HEK293 (cell line): ENCODE measurements around the gene DDX42.
A peak's percentile ranks its signal among the peaks of the same experiment; 100 is the strongest.

Experiments
- ATF2 ChIP-seq: fragments of 450-650 bp; formaldehyde crosslinking; IDR thresholded peaks from 2 replicates; pipeline ENCODE4 v1.5.1; 2016; ENCODE audit warnings: missing biosample characterization, missing genetic modification characterization, low read depth
- EGR2 ChIP-seq: fragments of 450-650 bp; formaldehyde crosslinking; IDR thresholded peaks from 2 replicates; pipeline ENCODE4 v1.5.1; 2016; ENCODE audit warnings: low read depth, missing biosample characterization, missing genetic modification characterization
- GFI1B ChIP-seq: fragments of 450-650 bp; formaldehyde crosslinking; IDR thresholded peaks from 2 replicates; pipeline ENCODE4 v1.5.1; 2016; ENCODE audit warnings: missing biosample characterization, missing genetic modification characterization
- GLI4 ChIP-seq: fragments of 450-650 bp; formaldehyde crosslinking; IDR thresholded peaks from 2 replicates; pipeline ENCODE4 v1.5.1; 2016; ENCODE audit warnings: missing biosample characterization, missing genetic modification characterization
- PRDM6 ChIP-seq: fragments of 450-650 bp; formaldehyde crosslinking; IDR thresholded peaks from 2 replicates; pipeline ENCODE4 v1.5.1; 2017; ENCODE audit warnings: missing biosample characterization, missing genetic modification characterization
- SCRT2 ChIP-seq: fragments of 450-650 bp; formaldehyde crosslinking; IDR thresholded peaks from 2 replicates; pipeline ENCODE4 v1.5.1; 2016; ENCODE audit warnings: missing biosample characterization, missing genetic modification characterization
- SP3 ChIP-seq: fragments of 450-650 bp; formaldehyde crosslinking; IDR thresholded peaks from 2 replicates; pipeline ENCODE4 v1.5.1; 2016; ENCODE audit warnings: missing biosample characterization, missing genetic modification characterization
- ZBTB17 ChIP-seq: fragments of 450-650 bp; formaldehyde crosslinking; IDR thresholded peaks from 2 replicates; pipeline ENCODE4 v1.5.1; 2016; ENCODE audit warnings: missing biosample characterization, missing genetic modification characterization
- ZBTB21 ChIP-seq: fragments of 450-650 bp; formaldehyde crosslinking; IDR thresholded peaks from 2 replicates; pipeline ENCODE4 v1.5.1; 2017; ENCODE audit warnings: missing biosample characterization, missing genetic modification characterization
- ZBTB8A ChIP-seq: fragments of 450-650 bp; formaldehyde crosslinking; IDR thresholded peaks from 2 replicates; pipeline ENCODE4 v1.5.1; 2016; ENCODE audit warnings: missing biosample characterization, missing genetic modification characterization
- ZFP41 ChIP-seq: fragments of 450-650 bp; formaldehyde crosslinking; IDR thresholded peaks from 2 replicates; pipeline ENCODE4 v1.5.1; 2016; ENCODE audit warnings: missing biosample characterization, missing genetic modification characterization, borderline replicate concordance
- ZNF239 ChIP-seq: fragments of 450-650 bp; formaldehyde crosslinking; IDR thresholded peaks from 2 replicates; pipeline ENCODE4 v1.5.1; 2016; ENCODE audit warnings: missing biosample characterization, missing genetic modification characterization
- ZNF266 ChIP-seq: fragments of 450-650 bp; formaldehyde crosslinking; IDR thresholded peaks from 2 replicates; pipeline ENCODE4 v1.5.1; 2016; ENCODE audit warnings: missing biosample characterization, missing genetic modification characterization, low read depth
- ZNF311 ChIP-seq: fragments of 450-650 bp; formaldehyde crosslinking; IDR thresholded peaks from 2 replicates; pipeline ENCODE4 v1.5.1; 2017; ENCODE audit warnings: missing biosample characterization, missing genetic modification characterization, borderline replicate concordance
- ZNF501 ChIP-seq: fragments of 450-650 bp; formaldehyde crosslinking; IDR thresholded peaks from 2 replicates; pipeline ENCODE4 v1.5.1; 2016; ENCODE audit warnings: missing biosample characterization, missing genetic modification characterization
- ZNF624 ChIP-seq: fragments of 450-650 bp; formaldehyde crosslinking; IDR thresholded peaks from 2 replicates; pipeline ENCODE4 v1.5.1; 2017; ENCODE audit warnings: missing biosample characterization, missing genetic modification characterization
- ZNF629 ChIP-seq: fragments of 450-650 bp; formaldehyde crosslinking; IDR thresholded peaks from 2 replicates; pipeline ENCODE4 v1.5.1; 2017; ENCODE audit warnings: missing biosample characterization, missing genetic modification characterization
- ZNF776 ChIP-seq: fragments of 450-650 bp; formaldehyde crosslinking; IDR thresholded peaks from 2 replicates; pipeline ENCODE4 v1.5.0; 2017; ENCODE audit warnings: missing biosample characterization, missing genetic modification characterization, borderline replicate concordance
- ZSCAN16 ChIP-seq: fragments of 450-650 bp; formaldehyde crosslinking; IDR thresholded peaks from 2 replicates; pipeline ENCODE4 v1.5.1; 2016; ENCODE audit warnings: missing biosample characterization, missing genetic modification characterization
- TF ChIP-seq, protein P1 (sequence below): fragments of 450-650 bp; formaldehyde crosslinking; IDR thresholded peaks from 2 replicates; pipeline ENCODE4 v1.5.0; 2017; ENCODE audit warnings: missing biosample characterization, missing genetic modification characterization, borderline replicate concordance
- TF ChIP-seq, protein P2 (sequence below): fragments of 450-650 bp; formaldehyde crosslinking; IDR thresholded peaks from 2 replicates; pipeline ENCODE4 v1.5.1; 2016; ENCODE audit warnings: missing biosample characterization, missing genetic modification characterization
- TF ChIP-seq, protein P3 (sequence below): fragments of 450-650 bp; formaldehyde crosslinking; IDR thresholded peaks from 2 replicates; pipeline ENCODE4 v1.5.1; 2016; ENCODE audit warnings: missing biosample characterization, missing genetic modification characterization
- TF ChIP-seq, protein P4 (sequence below): fragments of 450-650 bp; formaldehyde crosslinking; IDR thresholded peaks from 2 replicates; pipeline ENCODE4 v1.5.1; 2016; ENCODE audit warnings: missing biosample characterization, missing genetic modification characterization
- TF ChIP-seq, protein P5 (sequence below): fragments of 450-650 bp; formaldehyde crosslinking; IDR thresholded peaks from 2 replicates; pipeline ENCODE4 v1.5.1; 2016; ENCODE audit warnings: missing biosample characterization, missing genetic modification characterization
- TF ChIP-seq, protein P6 (sequence below): fragments of 450-650 bp; formaldehyde crosslinking; IDR thresholded peaks from 2 replicates; pipeline ENCODE4 v1.5.1; 2016; ENCODE audit warnings: missing biosample characterization, missing genetic modification characterization

DDX42 gene

GRCh38 chr17:63842540-63843386 is 68.8 kb downstream of the DDX42 start, which contains the start of gene SMARCD2 (continued):
- TF ChIP-seq PRDM6 (peak; percentile 60; the same call in 1 of the 2 replicates), ZNF239 (tag by site-specific recombination) (peak; percentile 49; the same call in 1 of the 2 replicates), GLI4 (tag by site-specific recombination) (peak; percentile 97), ZNF776 (no peak), ZNF629 (tag by site-specific recombination) (peak; percentile 92), ZNF311 (no peak), ZBTB17 (tag by site-specific recombination) (peak; percentile 92), ZNF501 (tag by site-specific recombination) (peak; percentile 81), ZBTB21 (peak; percentile 85), ZBTB8A (tag by site-specific recombination) (peak; percentile 88), ZNF624 (tag by site-specific recombination) (no peak), GFI1B (tag by site-specific recombination) (peak; percentile 79; the same call in 1 of the 2 replicates), SP3 (tag by site-specific recombination) (peak; percentile 99), ZSCAN16 (no peak), ZFP41 (tag by site-specific recombination) (no peak), ZNF266 (no peak), EGR2 (peak; percentile 63), ATF2 (tag by site-specific recombination) (peak; percentile 52; the same call in 1 of the 2 replicates), SCRT2 (tag by site-specific recombination) (no peak)
- TF ChIP-seq, protein P1, sequence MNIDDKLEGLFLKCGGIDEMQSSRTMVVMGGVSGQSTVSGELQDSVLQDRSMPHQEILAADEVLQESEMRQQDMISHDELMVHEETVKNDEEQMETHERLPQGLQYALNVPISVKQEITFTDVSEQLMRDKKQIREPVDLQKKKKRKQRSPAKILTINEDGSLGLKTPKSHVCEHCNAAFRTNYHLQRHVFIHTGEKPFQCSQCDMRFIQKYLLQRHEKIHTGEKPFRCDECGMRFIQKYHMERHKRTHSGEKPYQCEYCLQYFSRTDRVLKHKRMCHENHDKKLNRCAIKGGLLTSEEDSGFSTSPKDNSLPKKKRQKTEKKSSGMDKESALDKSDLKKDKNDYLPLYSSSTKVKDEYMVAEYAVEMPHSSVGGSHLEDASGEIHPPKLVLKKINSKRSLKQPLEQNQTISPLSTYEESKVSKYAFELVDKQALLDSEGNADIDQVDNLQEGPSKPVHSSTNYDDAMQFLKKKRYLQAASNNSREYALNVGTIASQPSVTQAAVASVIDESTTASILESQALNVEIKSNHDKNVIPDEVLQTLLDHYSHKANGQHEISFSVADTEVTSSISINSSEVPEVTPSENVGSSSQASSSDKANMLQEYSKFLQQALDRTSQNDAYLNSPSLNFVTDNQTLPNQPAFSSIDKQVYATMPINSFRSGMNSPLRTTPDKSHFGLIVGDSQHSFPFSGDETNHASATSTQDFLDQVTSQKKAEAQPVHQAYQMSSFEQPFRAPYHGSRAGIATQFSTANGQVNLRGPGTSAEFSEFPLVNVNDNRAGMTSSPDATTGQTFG (tag by site-specific recombination), result peak; percentile 84; the same call in 1 of the 2 replicates
- TF ChIP-seq, protein P2, sequence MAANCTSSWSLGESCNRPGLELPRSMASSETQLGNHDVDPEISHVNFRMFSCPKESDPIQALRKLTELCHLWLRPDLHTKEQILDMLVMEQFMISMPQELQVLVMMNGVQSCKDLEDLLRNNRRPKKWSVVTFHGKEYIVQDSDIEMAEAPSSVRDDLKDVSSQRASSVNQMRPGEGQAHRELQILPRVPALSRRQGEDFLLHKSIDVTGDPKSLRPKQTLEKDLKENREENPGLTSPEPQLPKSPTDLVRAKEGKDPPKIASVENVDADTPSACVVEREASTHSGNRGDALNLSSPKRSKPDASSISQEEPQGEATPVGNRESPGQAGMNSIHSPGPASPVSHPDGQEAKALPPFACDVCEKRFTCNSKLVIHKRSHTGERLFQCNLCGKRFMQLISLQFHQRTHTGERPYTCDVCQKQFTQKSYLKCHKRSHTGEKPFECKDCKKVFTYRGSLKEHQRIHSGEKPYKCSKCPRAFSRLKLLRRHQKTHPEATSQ, result peak; percentile 98
- TF ChIP-seq, protein P3, sequence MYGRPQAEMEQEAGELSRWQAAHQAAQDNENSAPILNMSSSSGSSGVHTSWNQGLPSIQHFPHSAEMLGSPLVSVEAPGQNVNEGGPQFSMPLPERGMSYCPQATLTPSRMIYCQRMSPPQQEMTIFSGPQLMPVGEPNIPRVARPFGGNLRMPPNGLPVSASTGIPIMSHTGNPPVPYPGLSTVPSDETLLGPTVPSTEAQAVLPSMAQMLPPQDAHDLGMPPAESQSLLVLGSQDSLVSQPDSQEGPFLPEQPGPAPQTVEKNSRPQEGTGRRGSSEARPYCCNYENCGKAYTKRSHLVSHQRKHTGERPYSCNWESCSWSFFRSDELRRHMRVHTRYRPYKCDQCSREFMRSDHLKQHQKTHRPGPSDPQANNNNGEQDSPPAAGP, result peak; percentile 100
- TF ChIP-seq, protein P4, sequence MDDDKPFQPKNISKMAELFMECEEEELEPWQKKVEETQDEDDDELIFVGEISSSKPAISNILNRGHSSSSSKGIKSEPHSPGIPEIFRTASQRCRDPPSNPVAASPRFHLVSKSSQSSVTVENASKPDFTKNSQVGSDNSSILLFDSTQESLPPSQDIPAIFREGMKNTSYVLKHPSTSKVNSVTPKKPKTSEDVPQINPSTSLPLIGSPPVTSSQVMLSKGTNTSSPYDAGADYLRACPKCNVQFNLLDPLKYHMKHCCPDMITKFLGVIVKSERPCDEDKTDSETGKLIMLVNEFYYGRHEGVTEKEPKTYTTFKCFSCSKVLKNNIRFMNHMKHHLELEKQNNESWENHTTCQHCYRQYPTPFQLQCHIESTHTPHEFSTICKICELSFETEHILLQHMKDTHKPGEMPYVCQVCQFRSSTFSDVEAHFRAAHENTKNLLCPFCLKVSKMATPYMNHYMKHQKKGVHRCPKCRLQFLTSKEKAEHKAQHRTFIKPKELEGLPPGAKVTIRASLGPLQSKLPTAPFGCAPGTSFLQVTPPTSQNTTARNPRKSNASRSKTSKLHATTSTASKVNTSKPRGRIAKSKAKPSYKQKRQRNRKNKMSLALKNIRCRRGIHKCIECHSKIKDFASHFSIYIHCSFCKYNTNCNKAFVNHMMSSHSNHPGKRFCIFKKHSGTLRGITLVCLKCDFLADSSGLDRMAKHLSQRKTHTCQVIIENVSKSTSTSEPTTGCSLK, result no peak
- TF ChIP-seq, protein P5, sequence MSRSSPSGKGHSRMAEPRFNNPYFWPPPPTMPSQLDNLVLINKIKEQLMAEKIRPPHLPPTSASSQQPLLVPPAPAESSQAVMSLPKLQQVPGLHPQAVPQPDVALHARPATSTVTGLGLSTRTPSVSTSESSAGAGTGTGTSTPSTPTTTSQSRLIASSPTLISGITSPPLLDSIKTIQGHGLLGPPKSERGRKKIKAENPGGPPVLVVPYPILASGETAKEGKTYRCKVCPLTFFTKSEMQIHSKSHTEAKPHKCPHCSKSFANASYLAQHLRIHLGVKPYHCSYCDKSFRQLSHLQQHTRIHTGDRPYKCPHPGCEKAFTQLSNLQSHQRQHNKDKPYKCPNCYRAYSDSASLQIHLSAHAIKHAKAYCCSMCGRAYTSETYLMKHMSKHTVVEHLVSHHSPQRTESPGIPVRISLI, result 0 out of 2 replicates have a peak, but pooled peaks have one; percentile 15
- TF ChIP-seq, protein P6, sequence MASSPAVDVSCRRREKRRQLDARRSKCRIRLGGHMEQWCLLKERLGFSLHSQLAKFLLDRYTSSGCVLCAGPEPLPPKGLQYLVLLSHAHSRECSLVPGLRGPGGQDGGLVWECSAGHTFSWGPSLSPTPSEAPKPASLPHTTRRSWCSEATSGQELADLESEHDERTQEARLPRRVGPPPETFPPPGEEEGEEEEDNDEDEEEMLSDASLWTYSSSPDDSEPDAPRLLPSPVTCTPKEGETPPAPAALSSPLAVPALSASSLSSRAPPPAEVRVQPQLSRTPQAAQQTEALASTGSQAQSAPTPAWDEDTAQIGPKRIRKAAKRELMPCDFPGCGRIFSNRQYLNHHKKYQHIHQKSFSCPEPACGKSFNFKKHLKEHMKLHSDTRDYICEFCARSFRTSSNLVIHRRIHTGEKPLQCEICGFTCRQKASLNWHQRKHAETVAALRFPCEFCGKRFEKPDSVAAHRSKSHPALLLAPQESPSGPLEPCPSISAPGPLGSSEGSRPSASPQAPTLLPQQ (tag by site-specific recombination), result peak; percentile 94
